GM18858 (cell line): ENCODE data around the gene JOSD2.

Experiments used
- ATAC-seq: cut with Tn5 transposase; IDR thresholded peaks from one replicate; pipeline ENCODE4 v1.9.1; 2021; ENCODE audit not compliant: unreplicated experiment

JOSD2 gene

DNA sequence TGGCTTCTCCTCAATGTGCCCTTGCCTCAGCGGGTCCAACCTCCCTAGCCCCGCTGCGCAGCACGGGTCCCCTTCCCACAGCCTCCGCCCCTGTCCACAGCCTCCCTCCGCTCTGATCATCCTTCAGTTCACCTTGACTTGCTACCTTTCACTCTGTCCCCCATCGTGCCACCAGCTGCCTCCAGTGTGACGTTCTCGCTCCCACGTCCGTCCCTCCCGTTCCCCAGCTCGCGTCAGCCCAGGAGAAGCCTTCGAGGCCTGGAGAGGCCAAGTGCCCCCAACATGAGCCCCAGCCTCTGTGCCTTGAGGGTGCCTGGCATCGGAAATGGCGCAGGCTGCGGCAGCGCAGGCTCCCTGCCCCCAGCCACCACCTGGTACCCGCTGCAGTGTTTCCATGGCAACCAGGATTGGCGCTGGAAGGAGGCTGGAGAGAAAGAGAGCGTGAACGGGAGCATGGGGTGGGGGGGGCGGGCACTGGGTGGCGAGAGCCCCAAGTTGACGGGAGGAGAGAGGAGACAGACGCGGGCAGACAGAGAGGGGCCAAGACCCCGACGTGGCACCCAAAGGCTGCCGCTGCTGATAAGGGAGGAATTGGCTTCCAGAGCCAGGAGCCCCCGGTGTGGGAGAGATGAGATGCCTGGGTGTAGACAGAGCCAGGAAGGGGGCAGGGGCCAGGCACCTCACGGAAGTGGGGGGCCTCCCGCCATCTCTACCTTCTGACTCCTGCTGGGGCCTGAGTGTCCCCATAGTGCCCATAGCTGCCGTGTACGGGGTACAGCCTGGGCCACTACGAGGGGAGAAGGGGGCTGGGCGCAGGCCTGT lies 3.6 kb upstream of the JOSD2 start:
- no peak for ATAC-seq

- ATAC-seq: no peak
Observed at GRCh38 chr19:50513746-50514345, 2.9 kb upstream of the JOSD2 start, which contains the start of gene ASPDH. Gene ASPDH, minus strand, starts transcription at chr19:50513913. Its CDS starts 90 bp downstream, at chr19:50513823.

DNA sequence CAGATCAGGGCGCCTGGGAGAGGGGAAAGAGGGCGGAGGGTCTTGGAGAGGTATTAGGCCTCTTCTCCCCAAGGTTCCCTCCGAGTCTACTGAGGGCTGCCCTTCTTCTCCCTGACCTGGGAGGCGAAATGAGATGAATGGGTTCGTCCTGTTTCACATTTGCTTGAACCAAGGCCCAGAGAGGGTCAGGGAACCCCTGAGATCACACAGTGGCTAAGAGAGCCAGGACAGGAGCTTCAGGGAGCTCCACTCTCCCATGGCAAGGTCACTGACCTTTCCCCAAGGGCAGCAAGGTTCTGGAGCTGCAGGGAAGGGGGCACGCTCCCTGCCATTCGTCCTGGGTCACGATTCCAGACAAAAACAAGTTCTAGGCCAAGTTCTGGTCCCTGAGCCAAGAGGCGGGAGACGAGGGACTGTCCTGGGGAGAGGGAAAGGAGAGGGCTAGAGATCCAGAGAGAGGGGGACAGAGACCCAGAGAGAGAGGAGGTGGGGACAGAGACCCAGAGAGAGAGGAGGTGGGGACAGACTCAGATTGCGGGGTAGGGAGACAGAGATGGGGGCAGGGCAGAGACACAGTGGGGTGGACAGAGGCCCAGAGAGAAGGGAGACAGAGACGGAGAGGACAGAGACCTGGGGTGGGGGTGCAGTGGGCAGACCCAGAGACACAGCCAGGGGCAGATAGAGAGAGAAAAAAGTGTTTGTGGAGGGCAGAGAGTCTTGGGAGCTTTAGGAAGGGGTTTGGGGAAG lies 2.2 kb upstream of the JOSD2 start:
- ATAC-seq: no peak

DNA sequence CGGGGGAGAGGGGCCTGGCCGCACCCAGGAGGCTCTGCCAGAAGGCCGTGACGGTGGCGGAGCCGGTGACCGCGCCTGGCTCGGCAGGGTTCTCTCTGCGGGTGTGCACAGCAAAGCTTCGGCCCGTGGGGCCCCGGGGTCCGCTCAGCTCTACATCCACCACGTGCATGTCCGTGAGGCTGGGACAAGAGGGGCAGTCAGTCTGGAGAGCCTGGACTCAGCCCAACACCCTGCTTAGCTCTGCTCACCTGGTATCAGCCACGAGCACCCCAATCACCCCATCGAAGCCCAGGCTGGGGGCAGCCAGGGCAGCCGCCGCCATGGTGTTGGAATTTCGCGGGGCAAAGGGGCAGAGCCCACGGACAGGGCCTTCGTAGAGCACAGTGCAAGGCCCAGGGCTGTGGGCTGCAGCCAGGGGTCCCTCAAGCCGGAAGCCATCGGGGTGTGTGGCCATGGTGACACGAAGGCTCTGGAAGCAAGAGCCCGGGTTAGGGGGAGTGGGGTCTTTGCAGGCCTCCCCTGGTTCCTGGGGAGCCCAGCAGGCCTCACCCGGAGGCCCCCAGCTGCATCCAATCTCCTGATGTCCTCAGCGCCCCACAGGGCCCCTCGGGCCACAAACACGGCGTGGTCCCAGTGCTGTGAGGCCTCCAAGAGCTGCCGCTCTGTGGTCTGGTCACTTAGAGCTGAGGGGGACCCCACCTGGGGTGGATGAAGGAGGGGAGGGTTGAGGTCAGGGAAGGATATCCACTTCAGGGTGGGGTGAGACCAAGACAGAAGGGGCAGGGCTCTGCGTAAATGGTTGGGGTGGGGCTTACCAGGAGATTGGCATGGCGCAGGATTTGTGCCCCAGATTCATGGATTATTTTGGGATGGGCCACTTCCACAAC lies 1.4 kb upstream of the JOSD2 start:
- no peak for ATAC-seq

- no peak for ATAC-seq
Observed at GRCh38 chr19:50510700-50511068, 307 bp downstream of the JOSD2 start.

- ATAC-seq: no peak
Observed at GRCh38 chr19:50510121-50510670, 795 bp downstream of the JOSD2 start.

DNA sequence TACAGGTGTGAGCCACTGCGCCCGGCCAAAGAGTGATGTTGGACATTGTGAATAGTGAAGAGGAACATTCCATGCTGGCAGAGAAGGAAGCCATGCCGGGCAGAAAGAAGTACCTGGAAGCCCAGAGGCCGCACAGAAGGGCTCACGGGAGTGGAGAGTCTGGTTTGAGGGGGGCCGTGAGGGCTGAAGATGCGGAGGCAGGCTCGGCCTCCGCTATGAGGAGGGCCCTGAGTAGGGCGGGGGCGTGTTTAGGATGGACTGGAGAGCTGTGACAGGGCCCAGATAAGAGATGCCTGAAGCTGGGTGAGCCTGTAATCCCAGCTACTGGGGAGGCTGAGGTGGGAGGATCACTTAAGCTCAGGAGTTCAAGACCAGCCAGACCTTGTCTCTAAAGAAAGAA lies 1.6 kb downstream of the JOSD2 start:
- ATAC-seq: no peak

- no peak for ATAC-seq
Observed at GRCh38 chr19:50508843-50509190, 2.2 kb downstream of the JOSD2 start.

GRCh38 chr19:50507376-50507775 lies 3.6 kb downstream of the JOSD2 start:
- ATAC-seq: no peak

DNA sequence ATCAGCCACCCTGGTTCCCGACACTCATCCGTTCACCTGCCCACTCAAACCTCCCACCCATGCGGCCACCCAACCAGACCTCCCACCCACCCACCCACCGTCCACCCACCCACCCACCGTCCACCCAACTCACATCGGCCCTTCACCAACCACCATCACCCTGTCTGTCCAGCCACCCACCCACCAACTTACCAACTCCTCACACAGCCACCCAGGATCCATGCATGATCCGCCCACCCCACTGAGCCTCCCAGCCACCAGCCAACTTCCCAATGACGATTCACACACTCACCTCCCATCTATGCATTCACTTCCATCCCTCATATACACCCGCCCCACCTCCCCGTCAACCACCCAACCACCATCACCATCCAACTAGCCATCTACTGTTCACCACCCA lies 4.3 kb downstream of the JOSD2 start:
- no peak for ATAC-seq

- no peak for ATAC-seq
Observed at GRCh38 chr19:50505856-50506611, 5.0 kb downstream of the JOSD2 start.

GRCh38 chr19:50501568-50502475 lies 9.2 kb downstream of the JOSD2 start:
- ATAC-seq: no peak

- ATAC-seq: no peak
Observed at GRCh38 chr19:50501186-50501567, 9.8 kb downstream of the JOSD2 start.

DNA sequence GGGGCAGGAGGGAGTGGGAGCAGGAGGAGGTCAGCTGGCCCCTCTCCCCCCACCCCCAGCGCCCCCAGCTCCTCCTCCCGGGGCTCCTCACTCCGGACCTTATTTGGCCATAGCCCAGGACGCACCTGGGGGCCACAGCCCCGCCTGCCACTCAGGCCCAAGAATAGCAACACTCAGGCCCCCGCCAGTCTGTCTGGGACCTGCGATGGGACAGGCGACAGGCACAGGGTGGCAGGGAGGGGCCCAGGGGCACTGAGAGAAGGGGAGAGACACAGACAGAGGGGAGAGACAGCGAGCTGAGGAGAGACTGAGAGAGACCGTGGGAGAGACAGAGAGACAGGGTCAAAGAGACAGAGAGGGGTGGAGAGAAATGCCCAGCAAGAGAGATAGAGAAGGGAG lies 10.2 kb downstream of the JOSD2 start:
- no peak for ATAC-seq

DNA sequence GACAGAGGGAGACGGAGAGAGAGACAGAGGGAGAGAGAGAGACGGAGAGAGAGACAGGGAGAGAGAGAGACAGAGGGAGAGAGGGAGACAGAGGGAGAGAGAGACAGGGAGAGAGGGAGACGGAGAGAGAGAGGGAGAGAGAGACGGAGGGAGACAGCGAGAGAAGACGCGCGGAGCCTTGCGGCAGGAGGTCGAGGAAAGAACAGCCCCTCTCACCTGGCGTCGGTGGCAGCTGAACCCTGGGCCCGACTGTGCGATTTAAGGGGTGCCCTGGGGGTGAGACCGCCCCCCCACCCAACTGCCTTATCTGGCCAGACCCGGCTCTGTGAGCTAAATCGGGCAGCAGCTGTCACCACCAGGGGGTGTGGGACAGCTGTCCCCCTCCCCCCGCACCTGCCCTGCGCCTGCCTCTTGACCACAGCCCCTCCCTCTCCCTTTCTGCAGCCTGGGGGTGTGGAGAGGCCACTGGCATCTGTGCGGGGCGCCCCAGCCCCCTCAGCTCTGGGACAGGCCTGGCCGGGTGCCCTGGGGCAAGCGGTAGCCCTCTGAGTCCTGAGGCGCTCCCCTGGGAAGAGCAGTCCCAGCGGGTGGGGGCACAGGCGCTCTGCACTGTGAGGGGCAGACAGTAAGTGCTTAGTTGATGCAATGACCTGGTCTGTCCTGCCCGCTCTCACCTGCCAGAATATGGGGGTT lies 10.8 kb downstream of the JOSD2 start:
- ATAC-seq: no peak

- no peak for ATAC-seq
Observed at GRCh38 chr19:50498219-50499056, 12.6 kb downstream of the JOSD2 start.

GRCh38 chr19:50497022-50497405 lies 14.0 kb downstream of the JOSD2 start:
- ATAC-seq: no peak
